Activated CD4-positive, alpha-beta T cell treated with anti-CD3 and anti-CD28 coated beads, Interleukin-2, amount 10 ng/mL, durations not matched to agents 7 days and 5 days (primary cell): ENCODE measurements around the gene EFCAB13. TPM values are rescaled to one million over a fixed set of nuclear protein-coding genes. Genes with fewer than 3 reads are reported as not detected.
"Not testable (repeated sequence)": the region's sequence is repeated elsewhere in the genome, so short reads cannot be mapped to it uniquely, and the experiment has no call there.

Source experiments
- CTCF ChIA-PET: fragments of 350-600 bp; sonication (Branson Sonifier 250); formaldehyde crosslinking; loops from one replicate; lab custom pipeline; 2021; ENCODE audit warnings: antibody characterized with exemption; lab: Charles Lee
- POLR2A ChIA-PET: fragments of 350-600 bp; sonication (Branson Sonifier 250); formaldehyde crosslinking; loops from one replicate; lab custom pipeline; 2021; ENCODE audit warnings: antibody characterized with exemption; lab: Charles Lee
- DNase-seq: peaks from one replicate; pipeline ENCODE4 v3.0.0-alpha.2; 2020
- H3K27ac Mint-ChIP-seq: one replicate; pipeline ENCODE4 v1.8.0; 2021; ENCODE audit warnings: mild to moderate bottlenecking, moderate library complexity, mixed read lengths
- H3K27me3 Mint-ChIP-seq: one replicate; pipeline ENCODE4 v1.8.0; 2021; ENCODE audit warnings: mixed read lengths
- H3K36me3 Mint-ChIP-seq: one replicate; pipeline ENCODE4 v1.8.0; 2021; ENCODE audit warnings: low read depth, mixed read lengths
- H3K4me1 Mint-ChIP-seq: one replicate; pipeline ENCODE4 v1.8.0; 2021; ENCODE audit warnings: mixed read lengths
- H3K4me3 Mint-ChIP-seq: one replicate; pipeline ENCODE4 v1.8.0; 2021; ENCODE audit warnings: mild to moderate bottlenecking, moderate library complexity, mixed read lengths
- H3K9me3 Mint-ChIP-seq: one replicate; pipeline ENCODE4 v1.8.0; 2021; ENCODE audit warnings: mixed read lengths
- total RNA-seq, 2 experiments: library from RNA; stranded (reverse); gene quantifications; one replicate each; pipeline ENCODE4 v1.2.3, GENCODE V29; 2021

EFCAB13 gene
- total RNA-seq, 2 experiments from 2014 or later, result 3.5 TPM

- Mint-ChIP-seq H3K27ac (no peak overlapping the region), H3K4me3 (no peak overlapping the region), H3K4me1 (no peaks in the 10 kb centered on the region), H3K9me3 (no peaks in the 10 kb centered on the region), H3K36me3 (no peaks in the 10 kb centered on the region), H3K27me3 (peaks cover 2% of the 10 kb centered on the region)
- no peak for DNase-seq
- POLR2A ChIA-PET, result no interaction called here
- CTCF ChIA-PET, result interaction anchor here (0.8 to 1.2 kb wide), 2 partner anchors 22 to 391 kb away, joined by 3 read pairs; no protein-coding TSS in a partner anchor
These were observed 39.4 kb downstream of the EFCAB13 start for GRCh38 chr17:47363171-47363570.

DNA sequence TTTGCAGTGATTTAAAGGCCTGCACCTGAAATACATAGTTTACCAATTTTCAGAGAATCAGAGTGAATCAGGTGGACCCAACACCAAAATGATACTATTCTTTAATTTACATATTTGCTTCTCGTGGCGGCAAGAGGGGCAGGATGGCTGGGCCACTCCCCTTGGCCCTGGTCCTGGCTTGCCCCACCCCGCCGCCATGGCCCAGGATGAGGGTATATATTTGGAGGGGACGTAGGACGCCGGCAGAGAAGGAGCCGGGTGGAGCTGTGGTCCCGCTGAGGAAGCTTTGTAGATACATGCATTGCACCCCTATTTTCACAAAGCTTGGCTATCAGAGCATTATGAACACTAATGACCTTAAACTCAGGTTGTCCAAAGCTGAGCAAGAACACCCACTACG lies 43.5 kb downstream of the EFCAB13 start:
- Mint-ChIP-seq H3K36me3 (no peaks in the 10 kb centered on the region), H3K27me3 (peaks cover 18% of the 10 kb centered on the region), H3K4me1 (no peaks in the 10 kb centered on the region), H3K27ac (no peak overlapping the region), H3K4me3 (no peak overlapping the region), H3K9me3 (peaks cover 5% of the 10 kb centered on the region)
- CTCF ChIA-PET, result no interaction called here
- no peak for DNase-seq
- POLR2A ChIA-PET, result no interaction called here

DNA sequence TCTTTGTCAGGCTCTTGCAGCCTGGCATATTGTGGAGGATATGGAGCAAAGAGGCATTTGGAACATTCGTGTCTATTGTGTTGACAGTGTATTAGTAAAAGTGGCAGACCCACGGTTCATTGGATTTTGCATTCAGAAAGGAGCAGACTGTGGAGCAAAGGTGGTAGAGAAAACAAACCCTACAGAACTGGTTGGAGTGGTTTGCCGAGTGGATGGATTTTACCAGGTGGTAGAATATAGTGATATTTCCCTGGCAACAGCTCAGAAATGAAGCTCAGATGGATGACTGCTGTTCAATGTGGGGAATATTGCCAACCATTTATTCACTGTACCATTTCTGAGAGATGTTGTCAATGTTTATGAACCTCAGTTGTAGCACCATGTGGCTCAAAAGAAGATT lies 44.5 kb downstream of the EFCAB13 start:
- DNase-seq, result no peak
- Mint-ChIP-seq H3K36me3 (peaks cover 5% of the 10 kb centered on the region), H3K9me3 (peaks cover 14% of the 10 kb centered on the region), H3K4me1 (no peaks in the 10 kb centered on the region), H3K4me3 (no peak overlapping the region), H3K27me3 (peaks cover 26% of the 10 kb centered on the region), H3K27ac (no peak overlapping the region)
- POLR2A ChIA-PET, result no interaction called here
- CTCF ChIA-PET, result no interaction called here

DNA sequence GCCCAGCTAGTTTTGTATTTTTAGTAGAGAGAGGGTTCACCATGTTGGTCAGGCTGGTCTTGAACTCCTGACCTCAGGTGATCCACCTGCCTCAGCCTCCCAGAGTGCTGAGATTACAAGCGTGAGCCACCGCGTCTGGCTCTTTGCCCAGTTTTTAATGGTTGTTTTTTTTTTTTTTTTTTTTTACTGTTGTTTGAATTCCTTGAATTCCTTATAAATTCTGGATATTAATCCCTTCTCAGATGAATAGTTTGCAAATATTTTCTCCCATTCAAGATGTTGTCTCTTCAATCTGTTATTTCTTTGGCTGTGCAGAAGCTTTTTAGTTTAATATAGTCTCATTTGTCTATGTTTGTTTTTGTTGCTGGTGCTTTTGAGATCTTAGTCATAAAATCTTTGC lies 47.1 kb downstream of the EFCAB13 start:
- H3K4me3 Mint-ChIP-seq, H3K27ac Mint-ChIP-seq, CTCF ChIA-PET, DNase-seq, POLR2A ChIA-PET, H3K4me1 Mint-ChIP-seq, H3K36me3 Mint-ChIP-seq: not testable (repeated sequence)
- peaks cover 31% of the 10 kb centered on the region for H3K27me3 Mint-ChIP-seq
- peaks cover 15% of the 10 kb centered on the region for H3K9me3 Mint-ChIP-seq

GRCh38 chr17:47373002-47373401 lies 49.2 kb downstream of the EFCAB13 start:
- H3K4me1 Mint-ChIP-seq, result no peaks in the 10 kb centered on the region
- no peak overlapping the region for H3K4me3 Mint-ChIP-seq
- peaks cover 31% of the 10 kb centered on the region for H3K27me3 Mint-ChIP-seq
- no peak for DNase-seq
- POLR2A ChIA-PET, result no interaction called here
- CTCF ChIA-PET, result no interaction called here
- no peak overlapping the region for H3K27ac Mint-ChIP-seq
- H3K36me3 Mint-ChIP-seq, result peaks cover 6% of the 10 kb centered on the region
- peaks cover 15% of the 10 kb centered on the region for H3K9me3 Mint-ChIP-seq

- ChIA-PET CTCF (no interaction called here), POLR2A (no interaction called here)
- DNase-seq, result no peak
- H3K4me3 Mint-ChIP-seq, result no peak overlapping the region
- peaks cover 20% of the 10 kb centered on the region for H3K27me3 Mint-ChIP-seq
- H3K4me1 Mint-ChIP-seq, result no peaks in the 10 kb centered on the region
- peaks cover 6% of the 10 kb centered on the region for H3K36me3 Mint-ChIP-seq
- H3K9me3 Mint-ChIP-seq, result peaks cover 13% of the 10 kb centered on the region
- H3K27ac Mint-ChIP-seq, result no peak overlapping the region
These were observed 52.5 kb downstream of the EFCAB13 start for GRCh38 chr17:47376247-47376646.

GRCh38 chr17:47388825-47389224 lies 65.1 kb downstream of the EFCAB13 start:
- H3K9me3 Mint-ChIP-seq, result peaks cover 13% of the 10 kb centered on the region
- ChIA-PET POLR2A (no interaction called here), CTCF (interaction anchor here (0.6 kb wide), 1 partner anchor 58 kb away, joined by 4 read pairs; no protein-coding TSS in a partner anchor)
- H3K27ac Mint-ChIP-seq, result no peak overlapping the region
- H3K4me3 Mint-ChIP-seq, result no peak overlapping the region
- H3K27me3 Mint-ChIP-seq, result no peaks in the 10 kb centered on the region
- DNase-seq, result no peak
- H3K36me3 Mint-ChIP-seq, result peaks cover 2% of the 10 kb centered on the region
- H3K4me1 Mint-ChIP-seq, result no peaks in the 10 kb centered on the region

DNA sequence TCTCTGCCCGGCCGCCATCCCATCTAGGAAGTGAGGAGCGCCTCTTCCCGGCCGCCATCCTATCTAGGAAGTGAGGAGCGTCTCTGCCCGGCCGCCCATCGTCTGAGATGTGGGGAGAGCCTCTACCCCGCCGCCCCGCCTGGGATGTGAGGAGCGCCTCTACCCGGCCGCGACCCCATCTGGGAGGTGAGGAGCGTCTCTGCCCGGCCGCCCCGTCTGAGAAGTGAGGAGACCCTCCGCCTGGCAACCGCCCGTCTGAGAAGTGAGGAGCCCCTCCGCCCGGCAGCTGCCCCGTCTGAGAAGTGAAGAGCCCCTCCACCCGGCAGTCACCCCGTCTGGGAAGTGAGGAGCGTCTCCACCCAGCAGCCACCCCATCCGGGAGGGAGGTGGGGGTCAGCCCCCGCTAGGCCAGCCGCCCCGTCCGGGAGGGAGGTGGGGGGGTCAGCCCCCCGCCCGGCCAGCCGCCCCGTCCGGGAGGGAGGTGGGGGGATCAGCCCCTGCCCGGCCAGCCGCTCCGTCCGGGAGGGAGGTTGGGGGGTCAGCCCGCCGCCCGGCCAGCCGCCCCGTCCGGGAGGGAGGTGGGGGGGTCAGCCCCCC lies 73.9 kb downstream of the EFCAB13 start:
- H3K4me1 Mint-ChIP-seq, CTCF ChIA-PET, H3K36me3 Mint-ChIP-seq, POLR2A ChIA-PET, H3K4me3 Mint-ChIP-seq, H3K27me3 Mint-ChIP-seq, DNase-seq, H3K27ac Mint-ChIP-seq, H3K9me3 Mint-ChIP-seq: not testable (repeated sequence)

DNA sequence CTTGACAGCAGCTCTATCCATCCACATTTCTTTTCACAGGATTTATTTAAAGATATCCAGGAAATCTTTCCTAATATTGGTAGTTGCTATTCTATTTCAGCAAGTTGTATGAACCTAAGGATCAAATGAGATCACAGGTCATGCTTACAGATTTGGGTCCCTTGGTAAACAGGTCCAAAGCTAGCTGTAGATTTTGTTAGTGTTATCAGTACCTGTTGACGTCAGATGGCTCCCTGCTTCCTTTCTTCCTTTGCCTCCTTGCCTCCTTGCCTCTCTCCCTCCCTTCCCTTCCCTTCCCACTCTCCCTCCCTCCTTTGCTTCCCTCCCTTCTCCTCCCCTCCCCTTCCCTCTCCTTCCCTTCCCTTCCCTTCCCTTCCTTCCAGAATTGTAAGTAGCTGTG lies 76.6 kb downstream of the EFCAB13 start:
- Mint-ChIP-seq H3K9me3 (no peaks in the 10 kb centered on the region), H3K4me3 (no peak overlapping the region), H3K27me3 (no peaks in the 10 kb centered on the region), H3K27ac (no peak overlapping the region), H3K36me3 (no peaks in the 10 kb centered on the region), H3K4me1 (no peaks in the 10 kb centered on the region)
- POLR2A ChIA-PET, result no interaction called here
- DNase-seq, result no peak
- CTCF ChIA-PET, result no interaction called here

GRCh38 chr17:47401100-47401499 lies 77.3 kb downstream of the EFCAB13 start:
- Mint-ChIP-seq H3K36me3 (no peaks in the 10 kb centered on the region), H3K4me3 (no peak overlapping the region), H3K27me3 (no peaks in the 10 kb centered on the region), H3K4me1 (no peaks in the 10 kb centered on the region), H3K27ac (no peak overlapping the region), H3K9me3 (no peaks in the 10 kb centered on the region)
- ChIA-PET POLR2A (no interaction called here), CTCF (no interaction called here)
- no peak for DNase-seq

DNA sequence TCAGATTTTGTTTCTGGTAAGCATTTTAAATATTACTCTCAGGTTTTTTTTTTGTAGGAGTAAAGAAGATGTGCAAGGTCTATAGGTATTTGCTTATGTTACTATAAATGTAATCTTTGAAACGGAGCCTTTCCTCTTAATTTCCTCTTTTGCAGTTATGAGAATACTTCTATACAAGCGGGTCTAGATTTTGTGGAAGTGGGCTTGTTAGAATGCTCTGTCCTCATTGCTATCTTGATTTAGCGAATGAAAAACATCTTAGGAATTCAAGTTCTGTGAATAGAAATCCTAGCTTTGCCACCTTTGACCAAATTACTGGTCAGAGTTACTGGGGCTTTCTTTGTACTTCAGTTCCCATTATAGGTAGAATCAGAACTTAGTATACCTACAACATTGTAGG lies 80.3 kb downstream of the EFCAB13 start:
- ChIA-PET POLR2A (interaction anchor here (0.6 kb wide), 1 partner anchor 113 kb away, joined by 8 read pairs; no protein-coding TSS in a partner anchor), CTCF (no interaction called here)
- Mint-ChIP-seq H3K4me3 (no peak overlapping the region), H3K27me3 (no peaks in the 10 kb centered on the region), H3K4me1 (no peaks in the 10 kb centered on the region), H3K27ac (no peak overlapping the region), H3K36me3 (no peaks in the 10 kb centered on the region), H3K9me3 (no peaks in the 10 kb centered on the region)
- no peak for DNase-seq

DNA sequence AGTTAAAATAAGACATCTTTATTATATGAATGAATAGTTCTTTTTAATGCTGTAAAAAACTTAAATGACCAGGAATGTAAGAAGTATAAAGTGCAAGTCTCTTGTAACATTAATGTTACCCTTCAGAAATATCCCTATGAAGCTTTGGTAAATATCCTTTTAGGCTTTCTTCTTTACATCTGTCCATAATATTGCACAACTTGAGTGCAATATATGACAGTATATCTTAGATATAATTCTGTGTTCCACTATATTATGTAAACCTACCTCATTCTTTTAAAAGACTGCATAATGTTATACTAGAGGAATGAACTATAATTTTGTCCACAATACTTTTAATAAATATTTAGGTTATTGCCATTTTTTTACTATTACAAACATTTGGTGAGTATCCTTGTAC lies 81.1 kb downstream of the EFCAB13 start:
- ChIA-PET CTCF (no interaction called here), POLR2A (no interaction called here)
- Mint-ChIP-seq H3K4me3 (no peak overlapping the region), H3K9me3 (no peaks in the 10 kb centered on the region), H3K27me3 (no peaks in the 10 kb centered on the region), H3K27ac (no peak overlapping the region), H3K36me3 (no peaks in the 10 kb centered on the region), H3K4me1 (no peaks in the 10 kb centered on the region)
- no peak for DNase-seq

DNA sequence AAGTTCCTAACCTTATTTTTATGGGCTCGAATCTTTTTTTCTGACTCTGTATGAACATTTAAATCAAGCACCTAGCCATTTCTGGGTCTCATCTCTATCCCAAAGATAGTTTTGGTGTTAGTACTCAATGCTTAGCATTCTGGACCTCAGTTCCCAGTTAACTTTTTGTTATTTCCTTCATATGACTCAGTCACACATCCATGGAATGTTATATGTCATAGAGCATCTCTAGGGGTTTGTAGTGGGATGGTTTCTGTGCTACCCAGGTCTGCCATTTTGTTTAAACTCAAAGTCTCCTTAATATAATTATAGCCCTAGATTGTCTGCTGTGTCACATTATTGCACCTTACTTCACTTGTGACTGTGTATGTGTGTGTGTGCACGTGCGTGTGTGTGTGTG lies 90.1 kb downstream of the EFCAB13 start:
- no peaks in the 10 kb centered on the region for H3K9me3 Mint-ChIP-seq
- no peaks in the 10 kb centered on the region for H3K4me1 Mint-ChIP-seq
- H3K4me3 Mint-ChIP-seq, result no peak overlapping the region
- no peaks in the 10 kb centered on the region for H3K27me3 Mint-ChIP-seq
- CTCF ChIA-PET, result no interaction called here
- no peaks in the 10 kb centered on the region for H3K36me3 Mint-ChIP-seq
- POLR2A ChIA-PET, result no interaction called here
- no peak for DNase-seq
- no peak overlapping the region for H3K27ac Mint-ChIP-seq

DNA sequence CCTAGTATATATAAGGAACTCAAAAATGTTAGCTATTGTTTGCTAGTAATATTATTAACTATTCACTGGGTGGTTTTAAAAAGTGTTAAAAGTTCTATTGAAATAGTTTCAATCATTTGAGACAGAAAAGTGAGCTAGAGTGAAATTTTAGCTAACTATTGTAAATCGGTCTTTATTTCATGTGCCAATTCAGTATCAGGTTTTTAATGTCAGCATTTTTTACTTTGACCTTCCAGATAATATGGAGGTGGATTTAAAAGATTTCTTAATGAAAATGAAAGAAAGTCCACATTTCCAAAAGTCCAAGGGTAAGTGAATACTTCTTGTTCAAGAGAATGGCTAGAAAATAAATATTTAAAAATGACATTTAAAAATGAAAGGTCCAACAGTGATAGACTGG lies 90.9 kb downstream of the EFCAB13 start:
- H3K4me3 Mint-ChIP-seq, result no peak overlapping the region
- ChIA-PET CTCF (no interaction called here), POLR2A (no interaction called here)
- no peak overlapping the region for H3K27ac Mint-ChIP-seq
- H3K27me3 Mint-ChIP-seq, result no peaks in the 10 kb centered on the region
- no peaks in the 10 kb centered on the region for H3K36me3 Mint-ChIP-seq
- H3K9me3 Mint-ChIP-seq, result no peaks in the 10 kb centered on the region
- H3K4me1 Mint-ChIP-seq, result no peaks in the 10 kb centered on the region
- DNase-seq, result no peak
